ENCODE results near the gene BABAM1. TPM values are rescaled to one million over a fixed set of nuclear protein-coding genes. Genes with fewer than 3 reads are reported as not detected.

The BABAM1 gene
- polyA plus RNA-seq, 1 donor (not counting 4 experiments of a cell fraction or from before 2014, with no cell fraction given), result 92.8 TPM

DNA sequence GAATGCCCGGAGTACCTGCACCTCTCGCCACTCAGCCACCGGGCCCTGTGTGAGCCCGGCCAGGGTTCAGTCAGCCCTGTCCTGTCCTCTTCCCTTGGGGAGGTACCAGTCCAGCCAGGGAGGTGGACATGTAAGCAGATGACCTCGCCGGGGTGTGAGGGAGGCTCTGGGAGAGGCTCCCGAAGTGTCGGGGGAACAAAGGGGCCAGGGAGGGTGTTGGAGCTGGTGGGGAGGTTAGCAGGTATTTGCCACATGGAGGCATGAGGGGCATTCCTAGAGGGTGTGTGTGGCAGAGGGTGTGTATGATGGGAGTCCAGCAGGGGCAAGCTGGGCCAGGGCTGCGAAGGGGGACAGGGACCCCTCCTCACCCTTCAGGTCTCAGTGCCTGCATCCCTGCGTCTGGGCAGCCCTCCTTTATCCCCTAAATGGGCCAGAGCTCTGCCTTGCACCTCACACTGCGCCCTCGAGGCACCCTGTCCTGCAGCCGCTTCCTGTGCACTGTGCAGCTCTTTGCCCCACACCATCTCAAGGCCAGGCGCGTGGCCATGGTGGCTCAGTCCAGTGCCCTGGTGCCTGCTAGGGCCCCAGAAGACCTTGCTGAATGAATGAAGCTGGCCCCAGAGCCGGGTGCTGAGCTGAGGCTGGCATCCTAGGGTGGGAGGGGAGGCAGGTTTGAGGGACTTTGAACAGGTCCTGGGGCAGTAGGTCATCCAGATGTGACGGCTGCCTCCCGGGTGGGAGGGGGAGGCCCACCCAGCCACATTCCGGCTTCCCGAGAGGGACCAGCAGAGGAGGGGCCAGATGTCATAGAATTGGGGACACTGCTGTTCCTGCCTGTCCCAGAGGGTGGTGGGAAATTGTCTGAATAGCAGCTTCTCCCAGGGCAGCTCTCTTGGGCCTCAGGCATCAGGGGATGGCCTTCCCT is 45.2 kb downstream of the BABAM1 start:
- Histone ChIP-seq H3K36me3 (ENCODE audit: control insufficient read depth in 2 of 2, extremely low read depth in 1 of 2, insufficient read depth in 2 of 2, low read length in 2 of 2) (peaks cover 17 to 24% of the 10 kb centered on the region in 2 experiments), H2AFZ (ENCODE audit: control insufficient read depth, low read length) (no peak overlapping the region), H3K9me3 (ENCODE audit: control insufficient read depth, low read depth, low read length) (no peaks in the 10 kb centered on the region), H3K4me1 (ENCODE audit: control insufficient read depth, extremely low read depth, insufficient read depth, low read length) (peaks cover 23% of the 10 kb centered on the region), H4K20me1 (ENCODE audit: control insufficient read depth, extremely low read depth, insufficient read depth, low read length) (peaks cover 4% of the 10 kb centered on the region), H3K27ac (ENCODE audit: control insufficient read depth, insufficient read depth, low read length) (peak overlapping the region; percentile 73), H3K79me2 (ENCODE audit: control insufficient read depth, insufficient read depth, low read length) (peaks cover 51% of the 10 kb centered on the region), H3K27me3 (ENCODE audit: control insufficient read depth, extremely low read depth, insufficient read depth, low read length) (no peaks in the 10 kb centered on the region), H3K9ac (ENCODE audit: control insufficient read depth, extremely low read depth, insufficient read depth, low read length) (peak overlapping the region; percentile 59), H3K4me2 (ENCODE audit: control insufficient read depth, extremely low read depth, insufficient read depth, low read depth, low read length) (peak overlapping the region; percentile 54), H3K4me3 (ENCODE audit: control insufficient read depth in 2 of 3, extremely low read depth in 1 of 3, insufficient read depth in 2 of 3, low read depth in 1 of 3, low read length in 3 of 3) (peak overlapping the region in 2 of 3 experiments; percentile 2 to 21), H3K9me1 (ENCODE audit: control insufficient read depth, extremely low read depth, insufficient read depth, low read length) (no peaks in the 10 kb centered on the region)
- TF ChIP-seq EZH2 (IDR thresholded peaks at IDR 0.05; ENCODE audit: low read length), result no peak
- TF ChIP-seq CTCF (optimal IDR thresholded peaks at IDR 0.05 in 1 of 3, IDR thresholded peaks at IDR 0.05 in 1 of 3, conservative IDR thresholded peaks at IDR 0.05 in 1 of 3; ENCODE audit: extremely low read depth in 1 of 3, insufficient read depth in 2 of 3, low read length in 3 of 3), result no peak
- DNase-seq (ENCODE audit: low read depth, low spot score) (no peak), FAIRE-seq (no peak)
- dilution Hi-C loops (cut with MboI; ENCODE audit: extremely low pct_ligation_motif_present, low sequenced_read_pairs), result no loop called here

DNA sequence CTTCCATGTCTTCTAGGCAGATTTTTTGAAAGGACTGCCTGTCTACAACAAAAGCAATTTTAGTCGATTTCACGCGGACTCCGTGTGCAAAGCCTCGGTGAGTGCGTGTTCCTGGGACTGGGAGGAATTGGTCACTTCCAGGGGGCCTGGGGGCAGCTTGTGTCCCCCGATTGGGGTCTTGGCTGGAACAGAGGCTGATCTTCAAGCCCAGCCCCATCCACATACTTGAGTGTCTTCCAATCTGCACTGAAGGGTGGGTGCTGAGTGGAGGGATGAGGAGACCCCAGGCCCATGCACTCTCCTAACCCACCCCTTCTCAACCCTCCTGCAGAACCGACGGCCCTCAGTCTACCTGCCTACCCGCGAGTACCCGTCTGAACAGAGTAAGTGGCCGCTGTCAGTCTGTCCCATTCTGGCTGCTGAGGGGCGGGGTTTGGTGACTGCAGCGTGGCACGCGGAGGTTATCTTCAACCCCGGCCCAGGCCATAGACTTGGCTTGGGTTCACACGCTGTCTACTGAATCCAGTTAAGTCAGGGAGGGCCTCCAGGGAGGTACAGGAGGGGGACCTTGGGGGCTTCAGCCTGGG is 46.9 kb downstream of the BABAM1 start:
- FAIRE-seq, result no peak
- no peak for DNase-seq (ENCODE audit: low read depth, low spot score)
- Histone ChIP-seq H2AFZ (ENCODE audit: control insufficient read depth, low read length) (no peak overlapping the region), H3K4me3 (ENCODE audit: control insufficient read depth in 2 of 3, extremely low read depth in 1 of 3, insufficient read depth in 2 of 3, low read depth in 1 of 3, low read length in 3 of 3) (no peak overlapping the region), H3K9me1 (ENCODE audit: control insufficient read depth, extremely low read depth, insufficient read depth, low read length) (no peaks in the 10 kb centered on the region), H3K27me3 (ENCODE audit: control insufficient read depth, extremely low read depth, insufficient read depth, low read length) (no peaks in the 10 kb centered on the region), H3K36me3 (ENCODE audit: control insufficient read depth in 2 of 2, extremely low read depth in 1 of 2, insufficient read depth in 2 of 2, low read length in 2 of 2) (peaks cover 17 to 26% of the 10 kb centered on the region in 2 experiments), H3K4me1 (ENCODE audit: control insufficient read depth, extremely low read depth, insufficient read depth, low read length) (peaks cover 23% of the 10 kb centered on the region), H4K20me1 (ENCODE audit: control insufficient read depth, extremely low read depth, insufficient read depth, low read length) (peaks cover 4% of the 10 kb centered on the region), H3K79me2 (ENCODE audit: control insufficient read depth, insufficient read depth, low read length) (peaks cover 51% of the 10 kb centered on the region), H3K4me2 (ENCODE audit: control insufficient read depth, extremely low read depth, insufficient read depth, low read depth, low read length) (no peak overlapping the region), H3K27ac (ENCODE audit: control insufficient read depth, insufficient read depth, low read length) (no peak overlapping the region), H3K9ac (ENCODE audit: control insufficient read depth, extremely low read depth, insufficient read depth, low read length) (no peak overlapping the region), H3K9me3 (ENCODE audit: control insufficient read depth, low read depth, low read length) (no peaks in the 10 kb centered on the region)
- TF ChIP-seq EZH2 (IDR thresholded peaks at IDR 0.05; ENCODE audit: low read length), result no peak
- TF ChIP-seq CTCF (optimal IDR thresholded peaks at IDR 0.05 in 1 of 3, IDR thresholded peaks at IDR 0.05 in 1 of 3, conservative IDR thresholded peaks at IDR 0.05 in 1 of 3; ENCODE audit: extremely low read depth in 1 of 3, insufficient read depth in 2 of 3, low read length in 3 of 3), result no peak
- dilution Hi-C loops (cut with MboI; ENCODE audit: extremely low pct_ligation_motif_present, low sequenced_read_pairs), result no loop called here

Measured in keratinocyte (primary cell).